Endodermal cell (in vitro differentiated cells): Measurements from ENCODE around the gene SYMPK. TPM values are rescaled to one million over a fixed set of nuclear protein-coding genes. Genes with fewer than 3 reads are reported as not detected.

Experiments
- DNase-seq: peaks from one replicate; pipeline ENCODE4 v3.0.0-alpha.2; 2017
- H3K27ac ChIP-seq: 2 replicates; pipeline ENCODE4 v1.5.1; 2013; ENCODE audit warnings: mild to moderate bottlenecking, low read depth, low read length, moderate library complexity
- H3K27me3 ChIP-seq: 2 replicates; pipeline ENCODE4 v1.6.1; 2013; ENCODE audit warnings: mild to moderate bottlenecking, low read length, moderate library complexity; ENCODE audit not compliant: insufficient read depth, control insufficient read depth, poor library complexity, severe bottlenecking
- H3K36me3 ChIP-seq: 2 replicates; pipeline ENCODE4 v1.7.0; 2013; ENCODE audit warnings: mild to moderate bottlenecking, low read length, moderate library complexity; ENCODE audit not compliant: control insufficient read depth, insufficient read depth
- H3K4me1 ChIP-seq: one replicate; pipeline ENCODE4 v1.7.0; 2013; ENCODE audit warnings: low read length; ENCODE audit not compliant: control insufficient read depth, insufficient read depth
- H3K4me3 ChIP-seq: 2 replicates; pipeline ENCODE4 v1.5.1; 2013; ENCODE audit warnings: mild to moderate bottlenecking, low read length, moderate library complexity
- H3K9ac ChIP-seq: 2 replicates; pipeline ENCODE4 v1.6.1; 2013; ENCODE audit warnings: mild to moderate bottlenecking, low read length, moderate library complexity; ENCODE audit not compliant: poor library complexity, severe bottlenecking; ENCODE audit errors: extremely low read depth
- H3K9me3 ChIP-seq: 2 replicates; pipeline ENCODE4 v1.6.1; 2013; ENCODE audit warnings: mild to moderate bottlenecking, low read length, moderate library complexity; ENCODE audit not compliant: control insufficient read depth
- H3K27ac Mint-ChIP-seq: 2 replicates; pipeline ENCODE4 v1.8.0; 2020; ENCODE audit warnings: mixed read lengths
- H3K27me3 Mint-ChIP-seq: 2 replicates; pipeline ENCODE4 v1.8.0; 2021; ENCODE audit warnings: mild to moderate bottlenecking, mixed read lengths; ENCODE audit not compliant: insufficient read depth
- H3K36me3 Mint-ChIP-seq: 2 replicates; pipeline ENCODE4 v1.8.0; 2020; ENCODE audit warnings: low read depth, mixed read lengths
- H3K4me1 Mint-ChIP-seq: 2 replicates; pipeline ENCODE4 v1.8.0; 2020; ENCODE audit warnings: mixed read lengths
- H3K4me3 Mint-ChIP-seq: 2 replicates; pipeline ENCODE4 v1.8.0; 2020; ENCODE audit warnings: mild to moderate bottlenecking, moderate library complexity, mixed read lengths
- H3K9me3 Mint-ChIP-seq: 2 replicates; pipeline ENCODE4 v1.8.0; 2020; ENCODE audit warnings: mild to moderate bottlenecking, mixed read lengths
- WGBS, 2 experiments: methylation state at CpG; one replicate each; pipeline versions ENCODE4 v1.1.5 to v1.1.7; 2013; ENCODE audit warnings: missing lambda C conversion rate in 2 of 2, mixed read lengths in 1 of 2; ENCODE audit not compliant: insufficient coverage in 1 of 2, insufficient read length in 1 of 2; 5-methylcytosine and 5-hydroxymethylcytosine counted together
- total RNA-seq, 2 donors: library from RNA; stranded (reverse); fragmentation: NEBNext Ultra II Directional in 1 of 2; extraction: Animal tissue kit (Norgen Biotek cat#: 25700) in 1 of 2; gene quantifications; 2 replicates in 1 of 2; 3 replicates in 1 of 2; pipeline ENCODE4 v1.2.1, GENCODE V29; 2021
- TF ChIP-seq, protein P1 (sequence below): fragments of 200-600 bp; sonication (generic); conservative IDR thresholded peaks from 2 replicates; pipeline ENCODE4 v1.5.0; 2021; ENCODE audit warnings: antibody characterized with exemption, mild to moderate bottlenecking

SYMPK gene
- total RNA-seq, 2 donors from 2014 or later, result 104 to 119 TPM

DNA sequence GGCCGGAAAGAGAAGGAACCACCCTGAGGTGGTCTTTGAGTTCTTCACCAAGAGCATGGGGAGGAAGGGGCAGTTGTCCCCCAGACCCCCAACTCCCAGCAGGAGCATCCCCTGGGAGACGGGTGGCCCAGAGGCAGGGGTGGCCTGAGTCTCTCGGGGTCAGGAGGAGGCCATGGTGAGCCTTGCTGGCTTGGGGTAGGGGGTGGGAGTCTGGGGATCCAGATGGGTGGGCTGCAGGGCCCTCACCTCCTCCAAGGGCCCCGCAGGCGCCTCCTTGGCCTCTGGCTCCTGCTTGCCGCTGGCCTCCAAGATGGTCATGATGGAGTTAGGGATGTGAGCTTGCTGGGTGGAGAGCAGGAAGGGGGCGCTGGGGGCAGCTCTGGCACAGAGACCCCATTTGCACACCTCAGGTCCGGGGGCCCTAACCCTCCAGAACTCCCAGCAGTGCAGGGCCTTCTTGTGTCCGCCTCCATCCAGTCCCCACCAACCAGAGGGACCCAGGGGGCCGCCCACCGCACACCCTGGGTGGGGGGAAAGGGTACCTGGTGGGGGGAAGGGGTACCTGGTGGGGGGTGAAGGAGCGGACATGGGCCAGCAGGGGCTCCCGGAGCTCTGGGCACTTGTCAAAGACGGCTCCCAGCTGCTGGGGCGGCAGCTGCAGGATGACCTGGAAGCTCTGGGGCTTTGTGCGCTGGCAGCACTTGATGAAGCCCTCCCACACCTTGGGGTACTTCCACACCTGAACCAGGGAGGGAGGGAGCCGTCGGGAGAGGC lies 46.5 kb downstream of the SYMPK start:
- Histone ChIP-seq H3K9ac (peak overlapping the region; percentile 64), H3K4me3 (peak overlapping the region; percentile 84), H3K27me3 (no peaks in the 10 kb centered on the region), H3K27ac (peak overlapping the region; percentile 78), H3K9me3 (no peaks in the 10 kb centered on the region), H3K36me3 (peaks cover 18% of the 10 kb centered on the region), H3K4me1 (peaks cover 15% of the 10 kb centered on the region)
- peak; percentile 71 for DNase-seq
- Mint-ChIP-seq H3K27ac (peak overlapping the region; percentile 95), H3K4me3 (peak overlapping the region; percentile 81), H3K4me1 (peaks cover 8% of the 10 kb centered on the region), H3K9me3 (no peaks in the 10 kb centered on the region), H3K27me3 (no peaks in the 10 kb centered on the region), H3K36me3 (peaks cover 15% of the 10 kb centered on the region)
- WGBS, 2 experiments, result 21 to 41% methylated on average over 2 to 18 of the region's 18 CpGs
- TF ChIP-seq, protein P1, sequence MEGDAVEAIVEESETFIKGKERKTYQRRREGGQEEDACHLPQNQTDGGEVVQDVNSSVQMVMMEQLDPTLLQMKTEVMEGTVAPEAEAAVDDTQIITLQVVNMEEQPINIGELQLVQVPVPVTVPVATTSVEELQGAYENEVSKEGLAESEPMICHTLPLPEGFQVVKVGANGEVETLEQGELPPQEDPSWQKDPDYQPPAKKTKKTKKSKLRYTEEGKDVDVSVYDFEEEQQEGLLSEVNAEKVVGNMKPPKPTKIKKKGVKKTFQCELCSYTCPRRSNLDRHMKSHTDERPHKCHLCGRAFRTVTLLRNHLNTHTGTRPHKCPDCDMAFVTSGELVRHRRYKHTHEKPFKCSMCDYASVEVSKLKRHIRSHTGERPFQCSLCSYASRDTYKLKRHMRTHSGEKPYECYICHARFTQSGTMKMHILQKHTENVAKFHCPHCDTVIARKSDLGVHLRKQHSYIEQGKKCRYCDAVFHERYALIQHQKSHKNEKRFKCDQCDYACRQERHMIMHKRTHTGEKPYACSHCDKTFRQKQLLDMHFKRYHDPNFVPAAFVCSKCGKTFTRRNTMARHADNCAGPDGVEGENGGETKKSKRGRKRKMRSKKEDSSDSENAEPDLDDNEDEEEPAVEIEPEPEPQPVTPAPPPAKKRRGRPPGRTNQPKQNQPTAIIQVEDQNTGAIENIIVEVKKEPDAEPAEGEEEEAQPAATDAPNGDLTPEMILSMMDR, result no peak

DNA sequence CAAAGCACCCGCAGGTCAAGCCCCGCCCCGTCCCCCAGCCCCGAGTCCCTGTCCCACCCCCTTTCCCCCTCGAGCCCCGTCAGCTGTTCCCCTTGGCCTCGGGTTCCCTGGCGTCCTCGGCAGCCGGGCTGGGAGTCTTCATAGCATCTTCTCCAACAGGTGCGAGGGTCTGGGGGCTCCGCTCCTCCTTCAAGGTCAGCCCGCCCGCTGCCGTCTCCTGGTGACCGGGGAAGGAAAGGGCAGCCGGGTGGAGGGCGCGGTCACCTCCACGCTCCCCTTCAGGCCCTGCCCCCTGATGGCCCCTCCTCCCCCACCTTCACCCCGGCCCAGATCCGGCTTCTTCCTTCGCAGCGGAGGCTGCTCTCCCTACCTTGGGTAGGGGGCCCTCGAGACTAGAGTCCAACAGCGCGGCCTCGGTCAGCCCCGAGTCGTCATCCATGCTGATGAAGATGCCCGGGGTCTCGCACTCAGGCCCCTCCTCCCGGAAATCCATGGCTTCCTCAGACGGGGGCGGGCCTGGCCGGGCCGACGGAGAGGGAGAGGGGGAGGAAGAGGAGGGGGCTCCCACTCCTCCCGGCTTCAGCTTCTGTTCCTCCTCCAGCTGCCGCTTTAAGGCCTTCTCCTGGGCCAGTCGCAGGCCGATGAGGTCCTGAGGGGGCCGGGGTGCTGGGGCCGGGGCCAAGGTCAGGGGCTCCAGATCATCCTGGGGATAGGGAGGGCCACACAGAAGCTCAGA lies 47.3 kb downstream of the SYMPK start:
- peaks cover 15% of the 10 kb centered on the region for H3K4me1 ChIP-seq
- peak; percentile 95 for DNase-seq
- peak overlapping the region; percentile 93 for H3K27ac Mint-ChIP-seq
- peak overlapping the region; percentile 84 for H3K4me3 ChIP-seq
- H3K36me3 Mint-ChIP-seq, result peaks cover 11% of the 10 kb centered on the region
- TF ChIP-seq, protein P1, result no peak
- peaks cover 8% of the 10 kb centered on the region for H3K4me1 Mint-ChIP-seq
- peak overlapping the region; percentile 64 for H3K9ac ChIP-seq
- H3K9me3 ChIP-seq, result no peaks in the 10 kb centered on the region
- peak overlapping the region; percentile 81 for H3K4me3 Mint-ChIP-seq
- no peaks in the 10 kb centered on the region for H3K27me3 Mint-ChIP-seq
- H3K36me3 ChIP-seq, result peaks cover 12% of the 10 kb centered on the region
- no peaks in the 10 kb centered on the region for H3K9me3 Mint-ChIP-seq
- H3K27ac ChIP-seq, result peak overlapping the region; percentile 78
- no peaks in the 10 kb centered on the region for H3K27me3 ChIP-seq
- 0% methylated on average over 5 to 42 of the region's 44 CpGs for WGBS, 2 experiments

GRCh38 chr19:45814851-45815480 lies 48.0 kb downstream of the SYMPK start, which contains the start of gene RSPH6A:
Gene RSPH6A (minus strand): TSS chr19:45815308. CDS start chr19:45815176, 132 bp downstream.
- H3K4me3 Mint-ChIP-seq, result peak within 1 kb of the TSS; percentile 81
- Histone ChIP-seq H3K27ac (peak within 1 kb of the TSS; percentile 78), H3K4me3 (peak within 1 kb of the TSS; percentile 84), H3K9me3 (no peaks in the 10 kb centered on the region), H3K27me3 (no peaks in the 10 kb centered on the region), H3K36me3 (peaks cover 5% of the 10 kb centered on the region), H3K4me1 (peaks cover 15% of the 10 kb centered on the region), H3K9ac (peak within 1 kb of the TSS; percentile 64)
- peak within 1 kb of the TSS; percentile 93 for H3K27ac Mint-ChIP-seq
- 21 to 33% methylated on average over 17 to 40 of the region's 40 CpGs for WGBS, 2 experiments
- no peaks in the 10 kb centered on the region for H3K9me3 Mint-ChIP-seq
- no peaks in the 10 kb centered on the region for H3K27me3 Mint-ChIP-seq
- peaks cover 8% of the 10 kb centered on the region for H3K4me1 Mint-ChIP-seq
- peak; percentile 82 for DNase-seq
- H3K36me3 Mint-ChIP-seq, result peaks cover 5% of the 10 kb centered on the region
- TF ChIP-seq, protein P1, result no peak
